WI38 (cell line): ENCODE data around the gene BCL6.

Experiments used
- H3K4me3 ChIP-seq: 2 replicates; pipeline ENCODE4 v1.5.1; 2011; ENCODE audit warnings: low read depth, mild to moderate bottlenecking, control low read depth, low read length
- CTCF ChIP-seq: IDR thresholded peaks from 2 replicates; pipeline ENCODE4 v1.5.1; 2012; ENCODE audit warnings: low read depth, mild to moderate bottlenecking, control low read depth, low read length

Gene BCL6

GRCh38 chr3:187737368-187738070 lies 7.7 kb downstream of the BCL6 start:
- TF ChIP-seq CTCF: no peak
- peak overlapping the region; percentile 58 for H3K4me3 ChIP-seq

- peak overlapping the region; percentile 58 for H3K4me3 ChIP-seq
Observed at GRCh38 chr3:187737006-187737367, 8.3 kb downstream of the BCL6 start.

DNA sequence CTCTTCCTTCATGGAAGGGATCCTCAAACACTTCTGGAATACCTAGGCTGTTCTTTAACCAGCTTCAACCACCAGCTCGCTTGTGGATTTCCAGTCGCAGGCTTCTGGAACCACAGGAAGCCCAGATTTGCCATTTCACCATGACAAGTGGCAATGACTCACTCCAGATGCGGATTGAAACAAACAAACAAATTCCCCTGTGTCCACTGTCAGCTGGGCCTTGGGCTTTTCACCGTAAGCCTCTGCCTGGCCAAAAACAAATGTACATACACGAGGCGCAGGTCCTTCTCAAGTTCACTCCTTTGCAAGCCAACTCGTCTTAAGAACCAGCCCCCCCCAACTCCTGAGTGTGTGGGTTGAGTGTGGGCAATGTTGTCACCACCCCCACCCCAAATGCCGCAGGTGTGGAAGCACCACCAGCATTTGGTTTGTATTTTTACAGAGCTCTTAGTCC lies 8.8 kb downstream of the BCL6 start:
- no peak overlapping the region for H3K4me3 ChIP-seq
- TF ChIP-seq CTCF: no peak

More at GRCh38 chr3:187737006-187737367, 8.3 kb downstream of the BCL6 start:
- no peak for TF ChIP-seq CTCF

- H3K4me3 ChIP-seq: no peak overlapping the region
- TF ChIP-seq CTCF: no peak
Observed at GRCh38 chr3:187735837-187736236, 9.4 kb downstream of the BCL6 start.

- no peak for TF ChIP-seq CTCF
Observed at GRCh38 chr3:187735383-187735782, 9.9 kb downstream of the BCL6 start.

GRCh38 chr3:187734841-187735240 lies 10.4 kb downstream of the BCL6 start:
- H3K4me3 ChIP-seq: no peak overlapping the region
- no peak for TF ChIP-seq CTCF

More at GRCh38 chr3:187735383-187735782, 9.9 kb downstream of the BCL6 start:
- no peak overlapping the region for H3K4me3 ChIP-seq

GRCh38 chr3:187733371-187733770 lies 11.9 kb downstream of the BCL6 start:
- no peak overlapping the region for H3K4me3 ChIP-seq
- no peak for TF ChIP-seq CTCF
